ENCODE data around the gene RRAS2.

GRCh38 chr11:14327116-14327515 lies 31.9 kb downstream of the RRAS2 start:
- no peak for TF ChIP-seq ELK1 (IDR thresholded peaks at IDR 0.05; ENCODE audit: borderline replicate concordance, low read depth, low read length)
- no peak for TF ChIP-seq RCOR1 (IDR thresholded peaks at IDR 0.05; ENCODE audit: insufficient replicate concordance, low read length)
- TF ChIP-seq, protein P1, sequence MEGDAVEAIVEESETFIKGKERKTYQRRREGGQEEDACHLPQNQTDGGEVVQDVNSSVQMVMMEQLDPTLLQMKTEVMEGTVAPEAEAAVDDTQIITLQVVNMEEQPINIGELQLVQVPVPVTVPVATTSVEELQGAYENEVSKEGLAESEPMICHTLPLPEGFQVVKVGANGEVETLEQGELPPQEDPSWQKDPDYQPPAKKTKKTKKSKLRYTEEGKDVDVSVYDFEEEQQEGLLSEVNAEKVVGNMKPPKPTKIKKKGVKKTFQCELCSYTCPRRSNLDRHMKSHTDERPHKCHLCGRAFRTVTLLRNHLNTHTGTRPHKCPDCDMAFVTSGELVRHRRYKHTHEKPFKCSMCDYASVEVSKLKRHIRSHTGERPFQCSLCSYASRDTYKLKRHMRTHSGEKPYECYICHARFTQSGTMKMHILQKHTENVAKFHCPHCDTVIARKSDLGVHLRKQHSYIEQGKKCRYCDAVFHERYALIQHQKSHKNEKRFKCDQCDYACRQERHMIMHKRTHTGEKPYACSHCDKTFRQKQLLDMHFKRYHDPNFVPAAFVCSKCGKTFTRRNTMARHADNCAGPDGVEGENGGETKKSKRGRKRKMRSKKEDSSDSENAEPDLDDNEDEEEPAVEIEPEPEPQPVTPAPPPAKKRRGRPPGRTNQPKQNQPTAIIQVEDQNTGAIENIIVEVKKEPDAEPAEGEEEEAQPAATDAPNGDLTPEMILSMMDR (conservative IDR thresholded peaks at IDR 0.05; ENCODE audit: low read depth, low read length): no peak
- TF ChIP-seq CEBPB (IDR thresholded peaks at IDR 0.05; ENCODE audit: low read depth, low read length): no peak
- TF ChIP-seq POLR2A (IDR thresholded peaks at IDR 0.05; ENCODE audit: low read depth, low read length): no peak
- TF ChIP-seq MXI1 (IDR thresholded peaks at IDR 0.05; ENCODE audit: borderline replicate concordance, low read depth, low read length): no peak
- TF ChIP-seq, protein P2, sequence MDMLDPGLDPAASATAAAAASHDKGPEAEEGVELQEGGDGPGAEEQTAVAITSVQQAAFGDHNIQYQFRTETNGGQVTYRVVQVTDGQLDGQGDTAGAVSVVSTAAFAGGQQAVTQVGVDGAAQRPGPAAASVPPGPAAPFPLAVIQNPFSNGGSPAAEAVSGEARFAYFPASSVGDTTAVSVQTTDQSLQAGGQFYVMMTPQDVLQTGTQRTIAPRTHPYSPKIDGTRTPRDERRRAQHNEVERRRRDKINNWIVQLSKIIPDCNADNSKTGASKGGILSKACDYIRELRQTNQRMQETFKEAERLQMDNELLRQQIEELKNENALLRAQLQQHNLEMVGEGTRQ (IDR thresholded peaks at IDR 0.05; ENCODE audit: low read depth, low read length): no peak
